HTERT RPE-1 (cell line): ENCODE data around the gene FRMD4B.

Experiments
- in situ Hi-C: fragments of 300-500 bp; cut with MboI; formaldehyde crosslinking; loops from 4 replicates; pipeline ENCODE4 v1.14.3; 2020; ENCODE audit warnings: low sequenced_read_pairs

FRMD4B gene

GRCh38 chr3:69142090-69142489 lies 243.8 kb downstream of the FRMD4B start:
- in situ Hi-C loops = no loop called here

GRCh38 chr3:69141313-69141712 lies 244.6 kb downstream of the FRMD4B start:
- in situ Hi-C loops = no loop called here

GRCh38 chr3:69137412-69137811 lies 248.5 kb downstream of the FRMD4B start:
- in situ Hi-C loops = no loop called here

GRCh38 chr3:69137005-69137404 lies 248.9 kb downstream of the FRMD4B start:
- in situ Hi-C loops = no loop called here

- in situ Hi-C loops = no loop called here
Measured at GRCh38 chr3:69130689-69131088, 255.2 kb downstream of the FRMD4B start.

- in situ Hi-C loops = no loop called here
Measured at GRCh38 chr3:69129531-69129930, 256.4 kb downstream of the FRMD4B start.

GRCh38 chr3:69128509-69128908 lies 257.4 kb downstream of the FRMD4B start:
- in situ Hi-C loops = no loop called here

- in situ Hi-C loops = no loop called here
Measured at GRCh38 chr3:69126999-69127398, 258.9 kb downstream of the FRMD4B start.

GRCh38 chr3:69126216-69126615 lies 259.7 kb downstream of the FRMD4B start:
- in situ Hi-C loops = no loop called here

GRCh38 chr3:69122403-69122802 lies 263.5 kb downstream of the FRMD4B start, which contains the start of gene LMOD3:
Gene LMOD3 (minus strand): TSS chr3:69122595. CDS start chr3:69122386, 209 bp downstream.
- in situ Hi-C loops = no loop called here

- in situ Hi-C loops = no loop called here
Measured at GRCh38 chr3:69121950-69122349, 263.9 kb downstream of the FRMD4B start.

- in situ Hi-C loops = no loop called here
Measured at GRCh38 chr3:69121513-69121912, 264.4 kb downstream of the FRMD4B start.

GRCh38 chr3:69120879-69121464 lies 264.9 kb downstream of the FRMD4B start:
- in situ Hi-C loops = no loop called here
